ENCODE results near the gene SYNJ2. TPM values are rescaled to one million over a fixed set of nuclear protein-coding genes. Genes with fewer than 3 reads are reported as not detected.

SYNJ2 gene
- total and polyA plus RNA-seq, 3 donors from 2014 or later, result 5.8 to 17.7 (median 7.6) TPM

DNA sequence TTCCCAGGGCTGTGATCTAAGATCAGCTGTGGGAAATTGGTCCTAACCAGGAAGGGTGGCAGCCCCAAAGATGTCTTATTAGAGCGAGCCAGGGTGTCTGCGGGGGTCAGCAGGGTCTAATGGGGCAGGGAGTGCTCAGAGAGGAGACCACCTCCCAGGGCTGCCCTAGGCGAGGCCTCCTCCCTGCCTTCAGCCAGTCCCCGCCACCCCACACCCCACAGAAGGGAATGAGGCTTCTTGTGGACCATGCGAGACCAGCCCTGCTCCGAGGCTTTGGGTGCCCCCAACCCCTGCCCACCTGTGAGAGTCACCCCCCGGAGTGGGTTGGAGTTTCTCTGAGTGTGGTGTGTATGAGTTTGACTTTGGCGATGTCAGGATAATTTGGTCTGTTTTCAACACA lies 37.8 kb downstream of the SYNJ2 start:
- WGBS, 2 donors, result 95 to 96% methylated on average over 8 of the region's 8 CpGs
- H3K4me3 ChIP-seq, result no peak overlapping the region
- no peaks in the 10 kb centered on the region for H3K27me3 ChIP-seq
- H3K27ac ChIP-seq, result no peak overlapping the region
- no peaks in the 10 kb centered on the region for H3K36me3 ChIP-seq (ENCODE audit: low read depth, missing control alignments)
- H3K4me1 ChIP-seq, result no peaks in the 10 kb centered on the region
- H3K9me3 ChIP-seq, result no peaks in the 10 kb centered on the region
- TF ChIP-seq, protein P1, sequence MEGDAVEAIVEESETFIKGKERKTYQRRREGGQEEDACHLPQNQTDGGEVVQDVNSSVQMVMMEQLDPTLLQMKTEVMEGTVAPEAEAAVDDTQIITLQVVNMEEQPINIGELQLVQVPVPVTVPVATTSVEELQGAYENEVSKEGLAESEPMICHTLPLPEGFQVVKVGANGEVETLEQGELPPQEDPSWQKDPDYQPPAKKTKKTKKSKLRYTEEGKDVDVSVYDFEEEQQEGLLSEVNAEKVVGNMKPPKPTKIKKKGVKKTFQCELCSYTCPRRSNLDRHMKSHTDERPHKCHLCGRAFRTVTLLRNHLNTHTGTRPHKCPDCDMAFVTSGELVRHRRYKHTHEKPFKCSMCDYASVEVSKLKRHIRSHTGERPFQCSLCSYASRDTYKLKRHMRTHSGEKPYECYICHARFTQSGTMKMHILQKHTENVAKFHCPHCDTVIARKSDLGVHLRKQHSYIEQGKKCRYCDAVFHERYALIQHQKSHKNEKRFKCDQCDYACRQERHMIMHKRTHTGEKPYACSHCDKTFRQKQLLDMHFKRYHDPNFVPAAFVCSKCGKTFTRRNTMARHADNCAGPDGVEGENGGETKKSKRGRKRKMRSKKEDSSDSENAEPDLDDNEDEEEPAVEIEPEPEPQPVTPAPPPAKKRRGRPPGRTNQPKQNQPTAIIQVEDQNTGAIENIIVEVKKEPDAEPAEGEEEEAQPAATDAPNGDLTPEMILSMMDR (IDR thresholded peaks at IDR 0.05), result no peak
- TF ChIP-seq POLR2A (IDR thresholded peaks at IDR 0.05), result no peak
- no peak for DNase-seq
- intact Hi-C loops (cut with DNase I; ENCODE audit: low total_unique reads), result no loop called here

DNA sequence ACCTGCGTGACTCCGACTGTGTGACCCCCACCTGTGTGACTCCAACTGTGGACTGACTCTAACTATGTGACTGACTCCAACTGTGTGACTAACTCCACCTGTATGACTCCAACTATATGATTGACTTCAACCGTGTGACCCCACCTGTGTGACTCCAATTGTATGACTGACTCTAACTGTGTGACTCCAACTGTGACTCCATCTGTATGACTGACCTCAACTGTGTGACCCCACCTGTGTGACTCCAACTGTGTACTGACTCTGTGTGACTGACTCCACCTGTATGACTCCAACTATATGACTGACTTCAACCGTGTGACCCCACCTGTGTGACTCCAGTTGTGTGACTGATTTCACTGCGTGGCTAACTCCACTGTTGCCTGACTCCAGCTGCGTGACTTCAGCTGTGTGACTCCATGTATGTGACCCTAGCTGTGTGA lies 38.6 kb downstream of the SYNJ2 start:
- no peak for DNase-seq
- TF ChIP-seq POLR2A (IDR thresholded peaks at IDR 0.05), result no peak
- TF ChIP-seq, protein P1 (IDR thresholded peaks at IDR 0.05), result no peak
- no peaks in the 10 kb centered on the region for H3K36me3 ChIP-seq (ENCODE audit: low read depth, missing control alignments)
- H3K4me1 ChIP-seq, result no peaks in the 10 kb centered on the region
- no peaks in the 10 kb centered on the region for H3K27me3 ChIP-seq
- H3K4me3 ChIP-seq, result no peak overlapping the region
- intact Hi-C loops (cut with DNase I; ENCODE audit: low total_unique reads), result no loop called here
- no peaks in the 10 kb centered on the region for H3K9me3 ChIP-seq
- WGBS, 2 donors, result 92 to 97% methylated on average over 6 of the region's 6 CpGs
- H3K27ac ChIP-seq, result no peak overlapping the region

DNA sequence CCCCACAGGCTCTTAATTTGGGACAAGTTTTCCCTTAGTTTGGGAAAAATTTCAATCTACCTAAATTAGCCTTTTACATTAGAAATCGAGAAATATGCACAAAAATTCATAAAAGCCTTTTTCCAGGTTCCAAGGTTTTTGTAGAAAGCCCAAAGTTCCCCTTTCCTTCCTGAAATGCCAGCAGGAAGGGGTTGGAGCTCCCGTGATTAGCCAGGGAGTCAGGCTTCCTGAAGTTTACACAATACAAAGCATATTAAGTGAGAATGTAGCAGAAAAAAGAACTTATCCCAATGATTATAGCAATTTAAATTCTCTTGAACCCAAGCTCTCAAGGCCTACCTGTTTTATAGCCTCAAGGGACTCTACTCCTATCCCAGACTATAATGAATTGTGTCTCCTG lies 39.1 kb downstream of the SYNJ2 start:
- DNase-seq, result no peak
- 84 to 92% methylated on average over 2 of the region's 2 CpGs for WGBS, 2 donors
- H3K36me3 ChIP-seq (ENCODE audit: low read depth, missing control alignments), result no peaks in the 10 kb centered on the region
- TF ChIP-seq POLR2A (IDR thresholded peaks at IDR 0.05), result no peak
- TF ChIP-seq, protein P1 (IDR thresholded peaks at IDR 0.05), result no peak
- H3K4me1 ChIP-seq, result no peaks in the 10 kb centered on the region
- no peaks in the 10 kb centered on the region for H3K27me3 ChIP-seq
- intact Hi-C loops (cut with DNase I; ENCODE audit: low total_unique reads), result no loop called here
- H3K9me3 ChIP-seq, result no peaks in the 10 kb centered on the region
- H3K27ac ChIP-seq, result no peak overlapping the region
- H3K4me3 ChIP-seq, result no peak overlapping the region

DNA sequence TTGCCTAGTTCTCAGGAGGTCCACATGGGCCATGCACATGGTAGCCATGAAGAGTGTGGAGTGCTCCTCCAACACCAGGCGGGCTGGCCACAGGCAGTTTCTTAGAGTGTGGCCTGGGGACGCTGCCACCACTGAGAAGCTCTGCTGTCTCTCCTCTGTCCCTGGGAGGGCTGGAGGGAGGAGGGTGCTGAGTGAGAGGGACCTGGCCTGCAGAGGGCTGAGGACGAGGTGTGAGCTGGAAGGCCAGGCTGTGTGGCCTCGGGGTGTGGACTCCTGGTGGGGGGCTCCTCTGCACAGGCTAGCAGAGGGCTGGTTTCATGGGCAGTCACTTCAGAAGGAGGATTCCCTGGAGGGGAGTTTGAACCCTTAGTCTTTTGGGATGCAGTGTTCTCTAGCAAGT lies 39.7 kb downstream of the SYNJ2 start:
- 83 to 93% methylated on average over 2 to 4 of the region's 4 CpGs for WGBS, 2 donors

More for the DNA sequence above, 39.7 kb downstream of the SYNJ2 start:
- intact Hi-C loops (cut with DNase I; ENCODE audit: low total_unique reads), result no loop called here
- no peak overlapping the region for H3K4me3 ChIP-seq
- H3K27me3 ChIP-seq, result no peaks in the 10 kb centered on the region
- peaks cover 4% of the 10 kb centered on the region for H3K4me1 ChIP-seq
- no peak overlapping the region for H3K27ac ChIP-seq
- TF ChIP-seq POLR2A (IDR thresholded peaks at IDR 0.05), result no peak
- TF ChIP-seq, protein P1 (IDR thresholded peaks at IDR 0.05), result no peak
- no peaks in the 10 kb centered on the region for H3K36me3 ChIP-seq (ENCODE audit: low read depth, missing control alignments)
- H3K9me3 ChIP-seq, result no peaks in the 10 kb centered on the region
- no peak for DNase-seq
